HG03159 (cell line): Measurements from ENCODE around the gene GAL3ST2.
"Not testable (repeated sequence)": the region's sequence is repeated elsewhere in the genome, so short reads cannot be mapped to it uniquely, and the experiment has no call there.

ENCODE experiments used
- ATAC-seq: cut with Tn5 transposase; IDR thresholded peaks from one replicate; pipeline ENCODE4 v1.9.1; 2021; ENCODE audit warnings: mild to moderate bottlenecking, moderate library complexity; ENCODE audit not compliant: unreplicated experiment

Gene GAL3ST2

GRCh38 chr2:241767464-241768250 lies 9.0 kb upstream of the GAL3ST2 start:
- ATAC-seq = no peak

- no peak for ATAC-seq
Measured at GRCh38 chr2:241768251-241768711, 8.3 kb upstream of the GAL3ST2 start.

- ATAC-seq = no peak
Measured at GRCh38 chr2:241768850-241769249, 7.8 kb upstream of the GAL3ST2 start.

- ATAC-seq = no peak
Measured at GRCh38 chr2:241769819-241770184, 6.8 kb upstream of the GAL3ST2 start.

- no peak for ATAC-seq
Measured at GRCh38 chr2:241770185-241770935, 6.3 kb upstream of the GAL3ST2 start.

GRCh38 chr2:241770936-241771285 lies 5.7 kb upstream of the GAL3ST2 start:
- no peak for ATAC-seq

- ATAC-seq = no peak
Measured at GRCh38 chr2:241771286-241772062, 5.1 kb upstream of the GAL3ST2 start.

GRCh38 chr2:241772063-241772499 lies 4.5 kb upstream of the GAL3ST2 start:
- ATAC-seq = no peak

- ATAC-seq = no peak
Measured at GRCh38 chr2:241773511-241774418, 2.9 kb upstream of the GAL3ST2 start.

GRCh38 chr2:241774419-241775222 lies 2.0 kb upstream of the GAL3ST2 start:
- no peak for ATAC-seq

GRCh38 chr2:241775223-241776177 lies 1.1 kb upstream of the GAL3ST2 start:
- ATAC-seq = no peak

GRCh38 chr2:241777170-241777685 lies 606 bp downstream of the GAL3ST2 start:
- no peak for ATAC-seq

GRCh38 chr2:241777686-241778627 lies 1.3 kb downstream of the GAL3ST2 start:
- no peak for ATAC-seq

- ATAC-seq = no peak
Measured at GRCh38 chr2:241780939-241781569, 4.4 kb downstream of the GAL3ST2 start.

- ATAC-seq = not testable (repeated sequence)
Measured at GRCh38 chr2:241782053-241782452, 5.4 kb downstream of the GAL3ST2 start.

GRCh38 chr2:241788135-241788534 lies 11.5 kb downstream of the GAL3ST2 start:
- no peak for ATAC-seq

GRCh38 chr2:241788572-241788971 lies 11.9 kb downstream of the GAL3ST2 start:
- no peak for ATAC-seq
